Retinal pigment epithelial cell (primary cell): ENCODE measurements around the gene ANKRD29.

Experiments
- DNase-seq: peaks from one replicate; pipeline ENCODE4 v3.0.0-alpha.2; 2010; ENCODE audit warnings: low read depth
- H3K4me3 ChIP-seq: 2 replicates; pipeline ENCODE4 v1.5.1; 2011; ENCODE audit warnings: mild to moderate bottlenecking, low read length, control low read depth, moderate library complexity
- TF ChIP-seq, protein P1 (sequence below): conservative IDR thresholded peaks from 2 replicates; pipeline ENCODE4 v1.5.1; 2011; ENCODE audit warnings: low read depth, low read length, control low read depth, inconsistent platforms

The ANKRD29 gene, protein sequence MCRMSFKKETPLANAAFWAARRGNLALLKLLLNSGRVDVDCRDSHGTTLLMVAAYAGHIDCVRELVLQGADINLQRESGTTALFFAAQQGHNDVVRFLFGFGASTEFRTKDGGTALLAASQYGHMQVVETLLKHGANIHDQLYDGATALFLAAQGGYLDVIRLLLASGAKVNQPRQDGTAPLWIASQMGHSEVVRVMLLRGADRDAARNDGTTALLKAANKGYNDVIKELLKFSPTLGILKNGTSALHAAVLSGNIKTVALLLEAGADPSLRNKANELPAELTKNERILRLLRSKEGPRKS

DNA sequence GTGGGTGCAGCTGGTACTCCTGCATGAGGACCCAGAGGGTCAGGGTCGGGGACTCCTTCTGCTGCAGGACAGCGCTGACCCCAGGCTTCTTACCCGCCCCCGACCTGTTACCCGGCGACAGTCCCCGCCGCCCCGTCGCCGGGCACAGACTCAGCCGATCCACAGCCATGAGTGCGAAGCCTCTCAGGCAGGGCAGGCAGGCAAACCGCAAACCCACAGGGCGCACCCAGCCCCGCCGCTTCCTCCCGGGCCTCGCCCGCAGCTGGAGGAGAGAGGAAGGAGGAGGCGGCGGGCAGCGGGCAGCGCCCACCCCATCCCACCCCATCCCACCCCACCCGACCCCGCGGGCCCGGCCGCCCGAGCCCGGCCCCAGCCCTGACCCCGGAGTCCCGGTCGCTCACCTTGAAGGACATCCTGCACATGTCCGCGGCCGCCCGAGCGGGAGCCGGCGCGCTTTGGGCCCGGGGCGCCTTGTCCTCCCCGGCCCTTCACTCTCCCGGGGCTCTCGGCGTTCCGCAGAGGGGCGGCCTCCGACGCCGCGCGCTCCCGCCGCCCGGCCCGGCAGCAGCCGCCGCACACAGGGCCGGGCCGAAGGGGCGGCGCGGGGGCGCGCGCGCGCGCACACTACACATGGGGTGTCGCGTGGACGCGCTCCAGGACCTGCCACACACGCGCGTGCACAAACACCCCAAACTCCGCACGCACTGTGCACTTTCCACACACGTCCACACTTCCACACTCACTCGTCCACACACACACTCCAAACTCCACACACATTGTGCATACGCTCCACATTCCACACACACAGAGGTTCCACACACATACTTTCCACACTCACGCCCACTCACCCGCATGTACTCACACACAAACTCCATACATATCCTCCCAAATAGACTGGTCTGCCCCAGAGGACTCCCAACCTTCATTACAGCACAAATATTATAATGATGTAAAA lies at the start of gene ANKRD29:
Gene ANKRD29, minus strand, starts transcription at position 603 of the 955 bp plus-strand sequence. Its CDS starts 181 bp downstream, at position 422.
- no peak for DNase-seq
- TF ChIP-seq, protein P1, sequence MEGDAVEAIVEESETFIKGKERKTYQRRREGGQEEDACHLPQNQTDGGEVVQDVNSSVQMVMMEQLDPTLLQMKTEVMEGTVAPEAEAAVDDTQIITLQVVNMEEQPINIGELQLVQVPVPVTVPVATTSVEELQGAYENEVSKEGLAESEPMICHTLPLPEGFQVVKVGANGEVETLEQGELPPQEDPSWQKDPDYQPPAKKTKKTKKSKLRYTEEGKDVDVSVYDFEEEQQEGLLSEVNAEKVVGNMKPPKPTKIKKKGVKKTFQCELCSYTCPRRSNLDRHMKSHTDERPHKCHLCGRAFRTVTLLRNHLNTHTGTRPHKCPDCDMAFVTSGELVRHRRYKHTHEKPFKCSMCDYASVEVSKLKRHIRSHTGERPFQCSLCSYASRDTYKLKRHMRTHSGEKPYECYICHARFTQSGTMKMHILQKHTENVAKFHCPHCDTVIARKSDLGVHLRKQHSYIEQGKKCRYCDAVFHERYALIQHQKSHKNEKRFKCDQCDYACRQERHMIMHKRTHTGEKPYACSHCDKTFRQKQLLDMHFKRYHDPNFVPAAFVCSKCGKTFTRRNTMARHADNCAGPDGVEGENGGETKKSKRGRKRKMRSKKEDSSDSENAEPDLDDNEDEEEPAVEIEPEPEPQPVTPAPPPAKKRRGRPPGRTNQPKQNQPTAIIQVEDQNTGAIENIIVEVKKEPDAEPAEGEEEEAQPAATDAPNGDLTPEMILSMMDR, result no peak
- peak within 1 kb of the TSS; percentile 63 for H3K4me3 ChIP-seq

DNA sequence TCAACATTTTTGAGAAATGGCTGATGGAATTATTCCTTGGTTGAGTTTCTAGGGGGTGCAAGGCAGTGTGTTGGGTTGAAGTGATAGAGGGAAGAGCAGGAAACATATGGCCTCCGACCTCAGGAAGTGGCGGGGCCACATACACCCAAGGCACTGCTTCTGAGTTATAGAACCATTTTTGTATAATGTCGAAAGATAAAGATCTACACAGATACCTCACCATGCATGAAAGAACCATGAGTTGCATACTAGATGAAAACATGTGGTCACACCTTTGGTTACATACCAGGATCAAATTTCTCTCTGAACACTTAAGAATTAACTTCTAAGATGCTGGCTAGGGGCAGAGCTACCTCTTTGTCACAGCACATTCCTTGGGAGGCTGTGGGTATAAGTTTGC lies 49.7 kb upstream of the ANKRD29 start:
- no peak overlapping the region for H3K4me3 ChIP-seq
- no peak for DNase-seq
- TF ChIP-seq, protein P1, result no peak

- TF ChIP-seq, protein P1, result no peak
- H3K4me3 ChIP-seq, result no peak overlapping the region
- no peak for DNase-seq
These were observed 48.7 kb upstream of the ANKRD29 start for GRCh38 chr18:23711426-23711825.

- DNase-seq, result no peak
- H3K4me3 ChIP-seq, result no peak overlapping the region
- TF ChIP-seq, protein P1, result no peak
These were observed 48.2 kb upstream of the ANKRD29 start for GRCh38 chr18:23710946-23711345.

DNA sequence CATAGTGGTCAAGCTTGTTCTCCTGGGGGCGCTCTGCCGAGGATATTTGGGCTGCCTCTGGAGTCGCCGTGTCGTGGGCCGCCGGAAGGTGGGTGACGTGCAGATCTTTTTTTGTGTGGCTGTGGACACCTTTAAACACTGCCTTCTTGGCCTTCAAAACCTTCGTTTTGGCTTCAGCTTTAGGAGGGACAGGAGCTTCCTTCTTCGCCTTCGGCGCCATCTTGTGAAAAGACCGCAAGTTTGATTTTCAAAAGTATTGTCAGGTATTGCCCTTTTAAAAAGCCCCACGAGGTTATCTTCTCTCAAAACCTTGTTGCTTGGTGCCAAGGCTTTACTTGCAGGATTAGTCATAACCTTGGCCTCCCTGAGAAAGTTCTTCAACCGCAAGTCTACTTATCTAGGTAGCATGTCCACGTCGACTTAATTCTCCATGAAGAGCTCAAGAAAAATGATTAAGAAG lies 47.4 kb upstream of the ANKRD29 start:
- H3K4me3 ChIP-seq, result no peak overlapping the region
- TF ChIP-seq, protein P1, result no peak
- peak; percentile 96 for DNase-seq

GRCh38 chr18:23706971-23707640 lies 44.4 kb upstream of the ANKRD29 start:
- TF ChIP-seq, protein P1, result no peak
- DNase-seq, result no peak
- H3K4me3 ChIP-seq, result no peak overlapping the region
